DOHH2 (cell line): ENCODE measurements around the gene ZFHX3.

Experiments
- EZH2phosphoT487 ChIP-seq: fragments of 200-600 bp; sonication (generic); IDR thresholded peaks from 2 replicates; pipeline ENCODE4 v1.6.1; 2017; ENCODE audit warnings: borderline replicate concordance, mild to moderate bottlenecking, antibody characterized with exemption, low read length, moderate library complexity, mixed read lengths
- TF ChIP-seq, protein P1 (sequence below): fragments of 200-600 bp; sonication (generic); IDR thresholded peaks from one replicate; pipeline ENCODE4 v1.5.1; 2014; ENCODE audit warnings: antibody characterized with exemption, mild to moderate bottlenecking, low read depth, low read length; ENCODE audit not compliant: poor library complexity, severe bottlenecking

- TF ChIP-seq, protein P1, sequence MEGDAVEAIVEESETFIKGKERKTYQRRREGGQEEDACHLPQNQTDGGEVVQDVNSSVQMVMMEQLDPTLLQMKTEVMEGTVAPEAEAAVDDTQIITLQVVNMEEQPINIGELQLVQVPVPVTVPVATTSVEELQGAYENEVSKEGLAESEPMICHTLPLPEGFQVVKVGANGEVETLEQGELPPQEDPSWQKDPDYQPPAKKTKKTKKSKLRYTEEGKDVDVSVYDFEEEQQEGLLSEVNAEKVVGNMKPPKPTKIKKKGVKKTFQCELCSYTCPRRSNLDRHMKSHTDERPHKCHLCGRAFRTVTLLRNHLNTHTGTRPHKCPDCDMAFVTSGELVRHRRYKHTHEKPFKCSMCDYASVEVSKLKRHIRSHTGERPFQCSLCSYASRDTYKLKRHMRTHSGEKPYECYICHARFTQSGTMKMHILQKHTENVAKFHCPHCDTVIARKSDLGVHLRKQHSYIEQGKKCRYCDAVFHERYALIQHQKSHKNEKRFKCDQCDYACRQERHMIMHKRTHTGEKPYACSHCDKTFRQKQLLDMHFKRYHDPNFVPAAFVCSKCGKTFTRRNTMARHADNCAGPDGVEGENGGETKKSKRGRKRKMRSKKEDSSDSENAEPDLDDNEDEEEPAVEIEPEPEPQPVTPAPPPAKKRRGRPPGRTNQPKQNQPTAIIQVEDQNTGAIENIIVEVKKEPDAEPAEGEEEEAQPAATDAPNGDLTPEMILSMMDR: no peak
- TF ChIP-seq EZH2phosphoT487: no peak
These were observed 132.6 kb downstream of the ZFHX3 start for GRCh38 chr16:72915331-72915730.
